ENCODE measurements around the gene ACOXL.

- TF ChIP-seq, protein P1, sequence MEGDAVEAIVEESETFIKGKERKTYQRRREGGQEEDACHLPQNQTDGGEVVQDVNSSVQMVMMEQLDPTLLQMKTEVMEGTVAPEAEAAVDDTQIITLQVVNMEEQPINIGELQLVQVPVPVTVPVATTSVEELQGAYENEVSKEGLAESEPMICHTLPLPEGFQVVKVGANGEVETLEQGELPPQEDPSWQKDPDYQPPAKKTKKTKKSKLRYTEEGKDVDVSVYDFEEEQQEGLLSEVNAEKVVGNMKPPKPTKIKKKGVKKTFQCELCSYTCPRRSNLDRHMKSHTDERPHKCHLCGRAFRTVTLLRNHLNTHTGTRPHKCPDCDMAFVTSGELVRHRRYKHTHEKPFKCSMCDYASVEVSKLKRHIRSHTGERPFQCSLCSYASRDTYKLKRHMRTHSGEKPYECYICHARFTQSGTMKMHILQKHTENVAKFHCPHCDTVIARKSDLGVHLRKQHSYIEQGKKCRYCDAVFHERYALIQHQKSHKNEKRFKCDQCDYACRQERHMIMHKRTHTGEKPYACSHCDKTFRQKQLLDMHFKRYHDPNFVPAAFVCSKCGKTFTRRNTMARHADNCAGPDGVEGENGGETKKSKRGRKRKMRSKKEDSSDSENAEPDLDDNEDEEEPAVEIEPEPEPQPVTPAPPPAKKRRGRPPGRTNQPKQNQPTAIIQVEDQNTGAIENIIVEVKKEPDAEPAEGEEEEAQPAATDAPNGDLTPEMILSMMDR (IDR thresholded peaks at IDR 0.05), result no peak
- no peak for TF ChIP-seq POLR2A (IDR thresholded peaks at IDR 0.05)
These were observed 136.6 kb downstream of the ACOXL start for GRCh38 chr2:110868971-110869370.
